ENCODE results near the gene DMRT1.

DNA sequence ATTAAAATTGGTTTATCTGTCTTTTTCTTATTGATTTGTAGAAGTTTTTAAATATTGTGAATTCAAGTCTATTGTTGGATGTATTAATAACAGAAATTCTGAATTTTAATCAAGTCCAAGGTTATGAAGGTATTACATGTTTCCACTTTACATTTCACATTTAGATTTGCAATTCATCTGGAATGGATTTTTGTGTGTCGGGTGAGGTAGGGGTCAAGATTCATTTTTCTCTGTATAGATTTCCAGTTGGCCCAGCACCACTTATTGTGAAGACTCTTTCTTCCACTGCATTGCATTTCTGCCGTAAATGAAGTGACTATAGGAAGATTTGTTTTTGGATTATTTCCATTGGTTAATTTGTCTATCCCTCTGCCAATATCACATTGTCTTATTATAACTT lies 173.1 kb downstream of the DMRT1 start:
- TF ChIP-seq, protein P1, sequence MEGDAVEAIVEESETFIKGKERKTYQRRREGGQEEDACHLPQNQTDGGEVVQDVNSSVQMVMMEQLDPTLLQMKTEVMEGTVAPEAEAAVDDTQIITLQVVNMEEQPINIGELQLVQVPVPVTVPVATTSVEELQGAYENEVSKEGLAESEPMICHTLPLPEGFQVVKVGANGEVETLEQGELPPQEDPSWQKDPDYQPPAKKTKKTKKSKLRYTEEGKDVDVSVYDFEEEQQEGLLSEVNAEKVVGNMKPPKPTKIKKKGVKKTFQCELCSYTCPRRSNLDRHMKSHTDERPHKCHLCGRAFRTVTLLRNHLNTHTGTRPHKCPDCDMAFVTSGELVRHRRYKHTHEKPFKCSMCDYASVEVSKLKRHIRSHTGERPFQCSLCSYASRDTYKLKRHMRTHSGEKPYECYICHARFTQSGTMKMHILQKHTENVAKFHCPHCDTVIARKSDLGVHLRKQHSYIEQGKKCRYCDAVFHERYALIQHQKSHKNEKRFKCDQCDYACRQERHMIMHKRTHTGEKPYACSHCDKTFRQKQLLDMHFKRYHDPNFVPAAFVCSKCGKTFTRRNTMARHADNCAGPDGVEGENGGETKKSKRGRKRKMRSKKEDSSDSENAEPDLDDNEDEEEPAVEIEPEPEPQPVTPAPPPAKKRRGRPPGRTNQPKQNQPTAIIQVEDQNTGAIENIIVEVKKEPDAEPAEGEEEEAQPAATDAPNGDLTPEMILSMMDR (IDR thresholded peaks at IDR 0.05 in 2 of 3, conservative IDR thresholded peaks at IDR 0.05 in 1 of 3; ENCODE audit: borderline replicate concordance in 1 of 3, insufficient read depth in 1 of 3, low read depth in 2 of 3, low read length in 2 of 3), result no peak
- TF ChIP-seq CBX3 (IDR thresholded peaks at IDR 0.05; ENCODE audit: low read depth) (no peak), POLR2A (IDR thresholded peaks at IDR 0.05; ENCODE audit: borderline replicate concordance, extremely low read depth, insufficient read depth, insufficient read length) (no peak), EZH2 (IDR thresholded peaks at IDR 0.05) (no peak), POLR2AphosphoS5 (IDR thresholded peaks at IDR 0.05; ENCODE audit: low read depth, low read length) (no peak), YY1 (IDR thresholded peaks at IDR 0.05; ENCODE audit: extremely low read depth, insufficient replicate concordance, low read depth, low read length) (no peak), RAD21 (IDR thresholded peaks at IDR 0.05; ENCODE audit: low read depth) (no peak), CEBPB (IDR thresholded peaks at IDR 0.05; ENCODE audit: low read depth) (no peak), ELF1 (IDR thresholded peaks at IDR 0.05; ENCODE audit: borderline replicate concordance, low read depth) (no peak), EZH2phosphoT487 (IDR thresholded peaks at IDR 0.05; ENCODE audit: borderline replicate concordance) (no peak), TCF7L2 (IDR thresholded peaks at IDR 0.05; ENCODE audit: borderline replicate concordance, extremely low read depth, insufficient read depth, insufficient read length) (no peak)
